ENCODE data around the gene SPATS2L. TPM values are rescaled to one million over a fixed set of nuclear protein-coding genes. Genes with fewer than 3 reads are reported as not detected.

The SPATS2L gene
- total RNA-seq, 1 donor from 2014 or later, result 42.9 TPM

DNA sequence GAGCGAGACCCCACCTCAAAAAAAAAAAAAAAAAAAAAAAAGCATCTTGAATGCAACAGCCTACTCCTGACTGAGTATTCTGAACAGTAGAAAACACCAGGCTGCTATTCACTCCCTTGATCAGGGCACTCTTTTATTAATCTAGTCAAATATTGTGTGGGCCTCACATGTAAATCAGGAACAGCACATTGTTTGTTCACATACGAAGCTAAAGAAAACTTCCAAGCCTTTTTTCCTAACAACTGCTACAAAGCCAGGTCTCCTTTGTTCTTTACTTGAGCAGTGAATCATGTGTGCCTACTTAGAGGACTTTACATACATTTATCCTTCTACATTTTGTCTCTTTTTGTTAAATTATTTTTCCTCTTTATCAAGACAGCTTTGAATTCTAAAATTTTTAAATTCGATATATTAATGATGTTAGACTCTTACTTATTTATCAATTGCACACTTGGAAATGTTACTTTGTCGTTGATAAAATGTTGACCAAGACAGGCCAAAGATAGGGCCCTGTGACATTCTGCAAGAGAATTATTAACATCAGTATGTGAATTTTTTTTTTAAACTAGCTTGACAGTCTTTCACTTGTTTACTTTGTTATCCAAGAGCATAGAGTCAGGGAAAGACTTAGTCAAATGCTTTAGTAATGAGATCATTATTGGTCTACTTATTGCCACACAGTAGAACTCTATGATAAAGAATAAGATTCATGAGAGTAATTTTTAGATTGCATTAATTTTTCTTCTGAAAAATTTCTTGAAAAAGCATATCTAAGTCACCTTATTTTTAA is 13.2 kb downstream of the SPATS2L start:
- Mint-ChIP-seq H3K4me3 (no peak overlapping the region), H3K4me1 (peaks cover 39% of the 10 kb centered on the region), H3K27ac (no peak overlapping the region), H3K9me3 (no peaks in the 10 kb centered on the region), H3K27me3 (no peaks in the 10 kb centered on the region), H3K36me3 (ENCODE audit: low read depth) (no peaks in the 10 kb centered on the region)
- no peak for DNase-seq
- intact Hi-C loops (cut with micrococcal nuclease), result no loop called here

DNA sequence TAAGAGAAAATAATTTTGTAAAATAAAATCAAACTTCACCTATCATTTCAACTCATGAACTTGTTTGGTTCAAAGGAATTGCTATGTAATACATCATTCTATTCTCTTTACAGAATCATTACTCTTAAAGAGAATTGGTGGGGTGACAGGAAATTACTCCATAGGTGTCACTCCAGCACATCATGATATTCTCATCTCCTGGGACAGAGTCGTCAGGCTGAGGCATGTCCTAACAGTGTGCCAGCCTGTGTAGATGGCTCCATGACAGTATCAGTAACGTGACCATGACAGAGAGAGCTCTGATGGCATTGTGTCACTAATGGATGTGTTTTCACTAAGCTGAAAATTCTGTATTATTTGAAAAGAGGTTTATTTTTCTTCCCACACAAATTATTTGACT is 13.9 kb downstream of the SPATS2L start:
- H3K27ac Mint-ChIP-seq, result no peak overlapping the region
- no peak for DNase-seq
- peaks cover 36% of the 10 kb centered on the region for H3K4me1 Mint-ChIP-seq
- H3K9me3 Mint-ChIP-seq, result no peaks in the 10 kb centered on the region
- H3K27me3 Mint-ChIP-seq, result no peaks in the 10 kb centered on the region
- H3K36me3 Mint-ChIP-seq (ENCODE audit: low read depth), result no peaks in the 10 kb centered on the region
- no peak overlapping the region for H3K4me3 Mint-ChIP-seq
- intact Hi-C loops (cut with micrococcal nuclease), result no loop called here

DNA sequence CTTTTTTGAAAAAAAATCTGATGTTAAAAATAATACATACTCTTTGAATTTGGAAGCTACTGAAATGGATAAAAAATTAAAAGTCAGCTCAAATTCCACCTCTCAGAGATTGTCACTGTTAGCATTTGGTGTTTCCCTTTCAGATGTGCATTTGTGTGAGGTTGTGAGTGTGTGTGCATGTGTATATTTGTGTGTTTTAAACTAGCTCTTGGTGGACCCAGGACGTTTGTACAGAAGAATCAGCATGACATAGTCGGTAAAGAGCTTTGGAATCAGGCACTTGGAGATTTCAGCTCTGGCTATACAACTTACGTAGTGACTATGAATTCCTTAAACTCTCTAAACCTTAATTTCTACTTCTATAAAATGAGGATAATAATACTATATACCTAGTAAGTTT is 14.5 kb downstream of the SPATS2L start:
- Mint-ChIP-seq H3K9me3 (no peaks in the 10 kb centered on the region), H3K4me3 (no peak overlapping the region), H3K4me1 (peaks cover 31% of the 10 kb centered on the region), H3K27me3 (no peaks in the 10 kb centered on the region), H3K36me3 (ENCODE audit: low read depth) (no peaks in the 10 kb centered on the region), H3K27ac (no peak overlapping the region)
- intact Hi-C loops (cut with micrococcal nuclease), result no loop called here
- no peak for DNase-seq

DNA sequence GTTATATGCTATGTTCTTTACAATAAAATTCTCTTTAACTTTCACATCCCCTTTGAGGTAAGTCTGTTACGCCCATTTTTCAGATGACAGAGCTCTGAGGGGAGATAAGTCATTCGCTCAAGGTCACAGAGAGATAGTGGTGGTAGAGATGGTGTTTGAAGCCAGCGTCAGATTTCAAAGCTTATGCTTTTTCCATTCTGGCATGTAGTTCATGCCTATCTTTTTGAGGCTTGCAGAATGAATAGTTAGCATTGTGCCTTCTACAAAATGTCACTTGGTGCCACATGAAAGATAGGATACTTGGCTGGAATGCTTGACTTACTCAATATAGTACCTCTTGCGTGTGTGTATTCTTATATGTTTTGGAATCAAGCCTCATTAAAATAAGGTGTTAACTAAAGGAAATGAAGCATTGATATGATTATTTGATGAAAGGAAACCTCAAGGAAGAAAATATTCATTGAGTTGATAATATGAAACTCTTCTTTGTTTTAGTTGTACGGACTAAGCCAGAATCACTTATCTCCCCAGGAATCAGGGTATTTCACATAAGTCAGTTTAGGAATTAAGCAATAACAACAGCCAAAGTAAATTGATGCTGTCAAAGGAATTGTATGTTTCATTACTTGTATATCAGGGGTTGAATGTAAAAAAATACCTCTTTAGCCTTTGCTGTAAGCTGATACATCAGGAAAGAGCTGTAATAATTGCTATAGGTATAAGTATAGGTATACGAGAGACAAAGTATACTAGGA is 15.5 kb downstream of the SPATS2L start:
- Mint-ChIP-seq H3K27me3 (no peaks in the 10 kb centered on the region), H3K4me3 (no peak overlapping the region), H3K9me3 (no peaks in the 10 kb centered on the region), H3K27ac (no peak overlapping the region), H3K4me1 (peaks cover 21% of the 10 kb centered on the region), H3K36me3 (ENCODE audit: low read depth) (no peaks in the 10 kb centered on the region)
- DNase-seq, result no peak
- intact Hi-C loops (cut with micrococcal nuclease), result no loop called here

DNA sequence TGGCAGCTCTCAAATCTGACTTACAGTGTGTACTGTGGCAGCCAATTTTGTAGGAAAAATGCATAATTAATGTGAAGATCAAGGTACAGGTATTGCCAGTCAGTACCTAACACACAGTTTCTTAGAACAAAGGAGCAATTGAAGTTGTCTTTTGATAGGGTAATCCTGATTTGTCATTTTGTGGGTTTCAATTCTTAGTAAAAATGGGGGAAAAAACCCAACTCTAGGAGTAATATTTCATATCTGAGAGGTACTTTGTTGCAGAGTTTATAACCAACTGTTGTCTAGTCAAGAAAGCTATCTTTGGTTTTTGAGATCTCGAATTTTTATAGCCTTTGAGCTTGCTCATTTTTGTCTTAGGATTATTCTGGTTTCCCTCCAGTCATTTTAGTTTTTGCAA is 16.1 kb downstream of the SPATS2L start:
- H3K4me3 Mint-ChIP-seq, result no peak overlapping the region
- no peak overlapping the region for H3K27ac Mint-ChIP-seq

DNA sequence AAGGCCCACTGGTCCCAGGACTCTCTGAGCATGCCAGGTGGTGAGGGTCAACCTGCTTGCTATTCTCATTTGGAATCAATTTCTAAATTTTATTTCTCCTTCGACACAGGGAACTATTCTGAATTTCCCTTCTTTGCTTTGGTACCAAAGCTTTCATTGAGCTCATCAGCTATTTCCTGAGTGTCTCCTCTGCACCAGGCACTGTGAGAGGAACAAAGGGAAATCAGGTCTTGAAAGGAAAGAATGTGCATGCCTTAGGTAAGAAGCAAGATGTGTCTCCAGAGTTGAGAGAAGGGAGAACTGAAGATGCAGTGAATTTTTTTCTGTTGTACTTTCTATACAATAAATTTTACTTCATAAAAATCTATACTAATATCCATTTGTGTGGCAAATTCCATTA is 17.9 kb downstream of the SPATS2L start:
- DNase-seq, result no peak
- Mint-ChIP-seq H3K36me3 (ENCODE audit: low read depth) (no peaks in the 10 kb centered on the region), H3K9me3 (no peaks in the 10 kb centered on the region), H3K4me3 (no peak overlapping the region), H3K4me1 (peaks cover 12% of the 10 kb centered on the region), H3K27ac (no peak overlapping the region), H3K27me3 (no peaks in the 10 kb centered on the region)
- intact Hi-C loops (cut with micrococcal nuclease), result no loop called here

More for the DNA sequence above, 16.1 kb downstream of the SPATS2L start:
- intact Hi-C loops (cut with micrococcal nuclease), result no loop called here
- no peaks in the 10 kb centered on the region for H3K27me3 Mint-ChIP-seq
- no peak for DNase-seq
- H3K36me3 Mint-ChIP-seq (ENCODE audit: low read depth), result no peaks in the 10 kb centered on the region
- H3K9me3 Mint-ChIP-seq, result no peaks in the 10 kb centered on the region
- H3K4me1 Mint-ChIP-seq, result peaks cover 17% of the 10 kb centered on the region

DNA sequence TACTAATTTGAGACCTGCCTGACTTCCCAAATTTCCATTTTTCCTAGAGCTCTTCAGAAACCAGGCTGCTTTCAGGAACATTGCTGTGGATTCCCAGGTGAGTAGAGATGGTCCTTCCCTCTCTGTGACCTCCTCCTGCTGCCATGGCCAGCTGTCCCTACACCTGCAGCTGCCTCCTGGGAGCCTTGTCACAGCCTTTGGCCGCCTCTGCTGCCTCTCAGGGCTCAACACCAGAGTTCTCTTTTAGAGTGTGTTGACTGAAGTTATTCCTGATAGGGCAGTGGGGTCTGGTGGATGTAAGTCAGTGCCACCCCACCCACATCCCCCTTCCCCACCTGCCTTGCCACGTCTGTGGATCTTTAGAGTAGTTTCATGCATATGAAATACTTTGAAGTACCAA is 22.9 kb downstream of the SPATS2L start:
- Mint-ChIP-seq H3K36me3 (ENCODE audit: low read depth) (peaks cover 8% of the 10 kb centered on the region), H3K9me3 (peaks cover 3% of the 10 kb centered on the region), H3K4me1 (no peaks in the 10 kb centered on the region), H3K27me3 (no peaks in the 10 kb centered on the region), H3K27ac (no peak overlapping the region), H3K4me3 (no peak overlapping the region)
- intact Hi-C loops (cut with micrococcal nuclease), result no loop called here
- DNase-seq, result no peak

DNA sequence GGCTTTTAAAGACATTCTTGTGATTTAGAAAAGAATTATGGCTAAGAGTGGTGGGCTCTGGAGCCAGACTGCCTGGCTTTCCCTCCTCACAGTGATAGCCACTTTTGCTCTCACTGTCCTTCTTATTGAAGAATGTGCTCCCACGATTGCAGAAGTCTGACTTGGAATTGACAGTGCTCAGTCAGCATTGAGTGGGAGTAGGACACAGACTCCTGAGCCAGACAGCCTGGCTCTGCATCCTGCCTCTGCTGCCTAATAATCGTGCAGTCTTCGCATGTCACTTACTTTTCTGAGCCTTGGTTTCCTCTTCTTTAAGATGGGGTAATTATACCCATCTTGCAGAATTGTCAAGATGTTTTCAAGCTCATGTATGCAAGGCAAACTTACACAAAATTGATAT is 23.3 kb downstream of the SPATS2L start:
- Mint-ChIP-seq H3K4me1 (no peaks in the 10 kb centered on the region), H3K4me3 (no peak overlapping the region), H3K27ac (peak overlapping the region; percentile 25), H3K9me3 (peaks cover 3% of the 10 kb centered on the region), H3K27me3 (no peaks in the 10 kb centered on the region), H3K36me3 (ENCODE audit: low read depth) (peaks cover 10% of the 10 kb centered on the region)
- no peak for DNase-seq
- intact Hi-C loops (cut with micrococcal nuclease), result no loop called here

DNA sequence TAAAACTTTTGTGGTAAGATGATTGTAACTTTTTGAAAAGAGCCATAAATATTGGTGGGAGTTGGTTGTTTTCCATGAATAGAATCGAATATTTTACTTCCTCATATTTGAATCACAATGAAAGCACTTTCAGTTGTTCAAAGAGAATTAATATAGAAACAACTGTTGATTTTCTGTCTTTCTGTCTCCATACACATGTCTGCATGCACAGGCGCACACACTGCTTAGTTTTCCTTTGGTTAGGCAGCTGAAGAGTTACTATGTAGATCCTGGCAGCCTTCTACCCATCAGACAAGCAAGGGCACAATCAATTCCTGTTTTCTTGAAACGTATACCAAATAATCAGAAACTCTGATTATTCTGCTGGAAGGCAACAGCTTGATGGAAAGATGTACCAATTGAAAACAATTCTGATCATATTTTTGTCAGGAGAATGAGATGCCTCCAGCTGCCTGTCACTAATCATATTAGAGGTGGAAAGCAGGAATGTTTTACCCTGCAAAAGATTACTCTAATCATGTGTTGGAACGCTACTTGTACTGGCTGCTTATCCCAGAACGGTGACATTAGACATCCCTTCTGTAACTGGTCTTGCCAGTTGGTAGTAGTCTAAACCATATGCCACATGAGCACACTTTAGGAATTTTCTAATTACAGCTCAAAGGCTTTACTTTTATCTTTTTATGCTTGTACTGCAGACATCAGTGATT is 24.0 kb downstream of the SPATS2L start:
- Mint-ChIP-seq H3K4me1 (no peaks in the 10 kb centered on the region), H3K27ac (no peak overlapping the region), H3K27me3 (no peaks in the 10 kb centered on the region), H3K36me3 (ENCODE audit: low read depth) (peaks cover 10% of the 10 kb centered on the region), H3K9me3 (peaks cover 3% of the 10 kb centered on the region), H3K4me3 (no peak overlapping the region)
- DNase-seq, result no peak
- intact Hi-C loops (cut with micrococcal nuclease), result no loop called here

DNA sequence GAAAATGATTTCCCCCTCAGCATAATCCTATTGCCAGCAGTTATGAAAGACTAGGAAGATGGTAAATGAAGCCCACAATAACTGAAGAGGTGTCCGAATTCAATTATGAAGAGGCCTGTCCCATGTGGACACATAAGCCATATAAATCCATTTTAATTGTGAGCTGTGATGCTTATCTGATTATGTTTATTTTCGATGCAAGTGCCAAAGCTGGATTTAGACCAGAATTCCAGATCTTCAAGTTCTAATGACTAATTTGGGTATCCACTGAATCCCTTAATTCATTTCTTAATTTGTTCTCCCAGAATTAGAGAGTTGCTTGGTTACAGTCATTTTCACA is 24.5 kb downstream of the SPATS2L start:
- intact Hi-C loops (cut with micrococcal nuclease), result no loop called here

DNA sequence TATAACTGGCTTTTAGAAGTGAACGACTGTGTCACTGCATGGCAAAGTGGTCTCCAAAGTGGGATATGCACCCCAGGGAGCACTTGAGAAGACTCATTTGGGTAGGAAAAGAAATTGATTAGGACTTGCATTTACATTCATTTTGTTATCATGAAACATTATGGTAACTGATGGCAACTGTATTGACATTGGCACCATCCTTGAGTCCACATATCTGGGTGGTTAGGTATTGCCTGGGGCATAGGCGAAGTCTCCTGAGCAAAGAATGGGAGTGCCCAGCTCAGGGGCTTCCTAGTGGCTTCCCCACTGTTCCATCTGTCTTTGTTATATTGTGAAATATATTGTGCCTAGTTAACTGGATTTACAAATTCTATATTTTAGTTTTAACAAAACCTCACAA is 29.2 kb downstream of the SPATS2L start:
- H3K4me1 Mint-ChIP-seq, result peaks cover 8% of the 10 kb centered on the region
- DNase-seq, result no peak
- intact Hi-C loops (cut with micrococcal nuclease), result no loop called here
- no peaks in the 10 kb centered on the region for H3K27me3 Mint-ChIP-seq
- no peak overlapping the region for H3K27ac Mint-ChIP-seq
- peaks cover 10% of the 10 kb centered on the region for H3K36me3 Mint-ChIP-seq (ENCODE audit: low read depth)
- no peak overlapping the region for H3K4me3 Mint-ChIP-seq
- peaks cover 3% of the 10 kb centered on the region for H3K9me3 Mint-ChIP-seq

More for the DNA sequence above, 24.5 kb downstream of the SPATS2L start:
- H3K4me3 Mint-ChIP-seq, result no peak overlapping the region
- H3K36me3 Mint-ChIP-seq (ENCODE audit: low read depth), result peaks cover 10% of the 10 kb centered on the region
- no peaks in the 10 kb centered on the region for H3K4me1 Mint-ChIP-seq
- no peak for DNase-seq
- H3K9me3 Mint-ChIP-seq, result peaks cover 3% of the 10 kb centered on the region
- H3K27me3 Mint-ChIP-seq, result no peaks in the 10 kb centered on the region
- H3K27ac Mint-ChIP-seq, result no peak overlapping the region

DNA sequence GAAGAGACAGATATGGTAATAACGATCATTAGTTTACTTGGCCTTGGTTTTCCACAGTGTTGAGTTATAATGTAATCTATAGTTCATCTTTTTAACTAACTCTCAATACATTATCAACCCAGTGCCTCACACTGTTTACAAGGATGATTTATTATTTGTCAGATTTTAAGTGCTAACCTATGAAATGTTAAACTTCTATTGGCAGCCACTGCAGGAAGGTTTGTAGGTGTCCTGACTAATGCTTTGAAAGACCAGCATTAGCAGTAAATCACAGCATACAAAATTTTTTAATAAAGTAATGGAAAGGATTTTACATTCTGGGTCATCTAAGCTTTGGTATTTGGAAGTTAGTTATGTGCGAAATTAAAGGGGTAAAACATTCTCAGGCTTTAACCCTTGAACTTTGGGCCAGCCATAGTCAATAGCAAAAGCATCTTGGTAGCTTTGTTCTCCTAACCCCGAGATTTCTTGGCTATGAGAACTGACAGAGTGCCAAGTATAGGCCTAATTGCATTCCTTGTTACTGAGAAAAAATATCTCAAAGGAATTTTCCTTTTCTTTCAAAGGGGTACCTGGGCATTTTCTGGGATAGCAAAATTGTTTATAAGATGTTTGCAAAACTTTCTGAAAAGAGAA is 30.6 kb downstream of the SPATS2L start:
- intact Hi-C loops (cut with micrococcal nuclease), result no loop called here

DNA sequence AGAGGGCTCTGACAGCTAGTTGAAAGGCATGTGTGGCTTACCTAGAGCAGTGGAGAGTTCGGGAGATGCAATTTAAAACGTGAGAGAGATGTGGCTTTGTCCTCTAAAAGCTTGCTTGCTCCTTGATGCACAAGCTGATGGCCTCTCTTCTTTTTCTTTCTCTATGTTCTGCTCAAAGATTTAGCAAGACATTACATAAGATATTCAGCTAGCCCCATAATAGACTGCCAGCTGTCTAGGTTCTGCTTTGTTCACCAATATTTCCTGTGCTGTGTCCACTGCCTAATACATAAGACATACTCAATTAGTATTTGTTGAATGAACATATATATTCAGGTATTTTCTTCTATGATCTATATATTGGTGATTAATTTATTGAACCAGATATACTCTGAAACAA is 31.1 kb downstream of the SPATS2L start:
- no peaks in the 10 kb centered on the region for H3K27me3 Mint-ChIP-seq
- no peak overlapping the region for H3K27ac Mint-ChIP-seq
- H3K36me3 Mint-ChIP-seq (ENCODE audit: low read depth), result peaks cover 7% of the 10 kb centered on the region
- intact Hi-C loops (cut with micrococcal nuclease), result no loop called here
- peaks cover 19% of the 10 kb centered on the region for H3K4me1 Mint-ChIP-seq
- no peaks in the 10 kb centered on the region for H3K9me3 Mint-ChIP-seq
- DNase-seq, result no peak
- no peak overlapping the region for H3K4me3 Mint-ChIP-seq

More for the DNA sequence above, 30.6 kb downstream of the SPATS2L start:
- Mint-ChIP-seq H3K4me1 (peaks cover 17% of the 10 kb centered on the region), H3K27me3 (no peaks in the 10 kb centered on the region), H3K27ac (no peak overlapping the region), H3K9me3 (no peaks in the 10 kb centered on the region), H3K36me3 (ENCODE audit: low read depth) (peaks cover 6% of the 10 kb centered on the region), H3K4me3 (no peak overlapping the region)
- no peak for DNase-seq

DNA sequence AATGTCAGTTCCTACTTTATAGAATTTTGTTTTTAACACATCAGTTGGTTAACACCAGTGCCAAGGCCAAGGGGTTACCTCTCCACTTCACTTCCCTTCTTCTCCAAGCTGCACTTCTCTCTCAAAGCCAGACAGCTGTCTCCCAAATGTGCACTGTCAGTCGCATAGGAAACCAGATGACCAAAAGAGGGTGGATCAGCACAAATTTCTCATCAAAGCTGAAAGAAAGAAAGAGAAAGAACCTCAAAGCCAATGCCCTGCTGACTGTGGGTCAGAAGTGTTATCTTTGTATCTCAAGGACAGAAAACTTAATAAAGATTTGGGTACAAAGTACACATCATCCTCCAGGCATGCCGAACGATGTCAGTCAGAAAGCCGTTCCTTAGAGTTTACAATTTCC is 32.2 kb downstream of the SPATS2L start:
- H3K27ac Mint-ChIP-seq, result no peak overlapping the region
- peaks cover 4% of the 10 kb centered on the region for H3K9me3 Mint-ChIP-seq
- peaks cover 10% of the 10 kb centered on the region for H3K36me3 Mint-ChIP-seq (ENCODE audit: low read depth)
- no peak for DNase-seq
- peaks cover 21% of the 10 kb centered on the region for H3K4me1 Mint-ChIP-seq
- H3K4me3 Mint-ChIP-seq, result no peak overlapping the region
- intact Hi-C loops (cut with micrococcal nuclease), result no loop called here
- no peaks in the 10 kb centered on the region for H3K27me3 Mint-ChIP-seq
